Central memory CD8-positive, alpha-beta T cell (primary cell): ENCODE data around the gene ARL9.
"Not testable (repeated sequence)": the region's sequence is repeated elsewhere in the genome, so short reads cannot be mapped to it uniquely, and the experiment has no call there.

Experiments used
- ATAC-seq: fragments of 150-1000 bp; cut with Tn5 transposase; replicated peaks from 2 replicates; pipeline ENCODE4 v1.10.0; 2022; ENCODE audit warnings: mild to moderate bottlenecking, moderate FRiP score, moderate number of reproducible peaks; ENCODE audit not compliant: poor library complexity, severe bottlenecking; ENCODE audit errors: extremely low read depth
- DNase-seq, 2 donors: peaks; one replicate each; pipeline ENCODE4 v3.0.0; 2021; ENCODE audit warnings: low spot score in 2 of 2
- H3K27ac Mint-ChIP-seq: one replicate; pipeline ENCODE4 v1.8.0; 2022; ENCODE audit warnings: low read depth, mild to moderate bottlenecking, moderate library complexity, mixed read lengths
- H3K27me3 Mint-ChIP-seq: one replicate; pipeline ENCODE4 v1.8.0; 2022; ENCODE audit warnings: mixed read lengths
- H3K36me3 Mint-ChIP-seq: one replicate; pipeline ENCODE4 v1.8.0; 2022; ENCODE audit warnings: mild to moderate bottlenecking, moderate library complexity, mixed read lengths; ENCODE audit not compliant: insufficient read depth
- H3K4me1 Mint-ChIP-seq: one replicate; pipeline ENCODE4 v1.8.0; 2022; ENCODE audit warnings: mixed read lengths
- H3K4me3 Mint-ChIP-seq: one replicate; pipeline ENCODE4 v1.8.0; 2022; ENCODE audit warnings: mild to moderate bottlenecking, moderate library complexity, mixed read lengths
- H3K9me3 Mint-ChIP-seq: one replicate; pipeline ENCODE4 v1.8.0; 2022; ENCODE audit warnings: mixed read lengths

ARL9 gene

GRCh38 chr4:56505269-56506130 is at the start of gene ARL9:
Gene ARL9 (plus strand): TSS chr4:56505791. CDS start chr4:56505863, 72 bp downstream.
- H3K27me3 Mint-ChIP-seq, result no peaks in the 10 kb centered on the region

GRCh38 chr4:56460085-56460484 is 45.5 kb upstream of the ARL9 start:
- Mint-ChIP-seq H3K4me3 (no peak overlapping the region), H3K36me3 (peaks cover 12% of the 10 kb centered on the region), H3K27ac (no peak overlapping the region), H3K9me3 (no peaks in the 10 kb centered on the region), H3K27me3 (no peaks in the 10 kb centered on the region), H3K4me1 (peaks cover 20% of the 10 kb centered on the region)
- DNase-seq (no peak), ATAC-seq (no peak)

More at GRCh38 chr4:56505269-56506130, at the start of gene ARL9:
- Mint-ChIP-seq H3K9me3 (no peaks in the 10 kb centered on the region), H3K4me1 (peaks cover 14% of the 10 kb centered on the region), H3K36me3 (peaks cover 17% of the 10 kb centered on the region), H3K27ac (peak within 1 kb of the TSS; percentile 90), H3K4me3 (peak within 1 kb of the TSS; percentile 84)
- peak; percentile 46 to 71 for DNase-seq
- peak; percentile 94 for ATAC-seq

GRCh38 chr4:56462157-56462556 is 43.4 kb upstream of the ARL9 start:
- peaks cover 40% of the 10 kb centered on the region for H3K4me1 Mint-ChIP-seq
- DNase-seq (no peak), ATAC-seq (no peak)
- no peak overlapping the region for H3K4me3 Mint-ChIP-seq
- peaks cover 11% of the 10 kb centered on the region for H3K36me3 Mint-ChIP-seq
- H3K27ac Mint-ChIP-seq, result no peak overlapping the region
- no peaks in the 10 kb centered on the region for H3K27me3 Mint-ChIP-seq
- no peaks in the 10 kb centered on the region for H3K9me3 Mint-ChIP-seq

- H3K36me3 Mint-ChIP-seq, result peaks cover 19% of the 10 kb centered on the region
- H3K9me3 Mint-ChIP-seq, result no peaks in the 10 kb centered on the region
- peaks cover 53% of the 10 kb centered on the region for H3K4me1 Mint-ChIP-seq
- DNase-seq (no peak), ATAC-seq (no peak)
- no peak overlapping the region for H3K27ac Mint-ChIP-seq
- no peak overlapping the region for H3K4me3 Mint-ChIP-seq
- H3K27me3 Mint-ChIP-seq, result no peaks in the 10 kb centered on the region
These were observed 41.9 kb upstream of the ARL9 start for GRCh38 chr4:56463711-56464110.

GRCh38 chr4:56464581-56464980 is 41.0 kb upstream of the ARL9 start:
- ATAC-seq (no peak), DNase-seq (no peak)
- Mint-ChIP-seq H3K4me3 (no peak overlapping the region), H3K27ac (no peak overlapping the region), H3K4me1 (peaks cover 60% of the 10 kb centered on the region), H3K9me3 (no peaks in the 10 kb centered on the region), H3K36me3 (peaks cover 19% of the 10 kb centered on the region), H3K27me3 (no peaks in the 10 kb centered on the region)

- H3K9me3 Mint-ChIP-seq, result no peaks in the 10 kb centered on the region
- peak overlapping the region; percentile 99 for H3K27ac Mint-ChIP-seq
- H3K27me3 Mint-ChIP-seq, result no peaks in the 10 kb centered on the region
- no peak for DNase-seq
- H3K36me3 Mint-ChIP-seq, result peaks cover 22% of the 10 kb centered on the region
- no peak for ATAC-seq
- peaks cover 67% of the 10 kb centered on the region for H3K4me1 Mint-ChIP-seq
- peak overlapping the region; percentile 100 for H3K4me3 Mint-ChIP-seq
These were observed 39.8 kb upstream of the ARL9 start for GRCh38 chr4:56465599-56466295.

- Mint-ChIP-seq H3K4me3 (peak overlapping the region; percentile 100), H3K27ac (peak overlapping the region; percentile 99), H3K4me1 (peaks cover 67% of the 10 kb centered on the region), H3K36me3 (peaks cover 27% of the 10 kb centered on the region)
- ATAC-seq, H3K27me3 Mint-ChIP-seq, DNase-seq, H3K9me3 Mint-ChIP-seq: not testable (repeated sequence)
These were observed 39.3 kb upstream of the ARL9 start for GRCh38 chr4:56466296-56466761.

- DNase-seq, result no peak
- Mint-ChIP-seq H3K27ac (peak overlapping the region; percentile 99), H3K36me3 (peaks cover 33% of the 10 kb centered on the region), H3K27me3 (no peaks in the 10 kb centered on the region), H3K4me1 (peaks cover 66% of the 10 kb centered on the region), H3K9me3 (no peaks in the 10 kb centered on the region), H3K4me3 (peak overlapping the region; percentile 100)
- no peak for ATAC-seq
These were observed 38.7 kb upstream of the ARL9 start for GRCh38 chr4:56466910-56467283.

GRCh38 chr4:56467284-56468096 is 38.1 kb upstream of the ARL9 start, which contains the start of gene SRP72:
Gene SRP72 (plus strand): TSS chr4:56467617. CDS start chr4:56467636, 19 bp downstream.
- no peaks in the 10 kb centered on the region for H3K27me3 Mint-ChIP-seq
- H3K4me1 Mint-ChIP-seq, result peaks cover 62% of the 10 kb centered on the region
- peaks cover 35% of the 10 kb centered on the region for H3K36me3 Mint-ChIP-seq
- peak; percentile 78 to 83 for DNase-seq
- peak within 1 kb of the TSS; percentile 99 for H3K27ac Mint-ChIP-seq
- no peaks in the 10 kb centered on the region for H3K9me3 Mint-ChIP-seq
- peak; percentile 99 for ATAC-seq
- H3K4me3 Mint-ChIP-seq, result peak within 1 kb of the TSS; percentile 100

GRCh38 chr4:56468097-56468422 is 37.5 kb upstream of the ARL9 start:
- Mint-ChIP-seq H3K27me3 (no peaks in the 10 kb centered on the region), H3K27ac (peak overlapping the region; percentile 99), H3K9me3 (no peaks in the 10 kb centered on the region), H3K4me3 (peak overlapping the region; percentile 100), H3K4me1 (peaks cover 62% of the 10 kb centered on the region), H3K36me3 (peaks cover 35% of the 10 kb centered on the region)
- DNase-seq, result no peak
- ATAC-seq, result peak; percentile 35

GRCh38 chr4:56469489-56470210 is 35.9 kb upstream of the ARL9 start:
- ATAC-seq, result no peak
- Mint-ChIP-seq H3K9me3 (no peaks in the 10 kb centered on the region), H3K4me3 (peak overlapping the region; percentile 64), H3K27ac (no peak overlapping the region), H3K36me3 (peaks cover 50% of the 10 kb centered on the region), H3K4me1 (peaks cover 52% of the 10 kb centered on the region), H3K27me3 (no peaks in the 10 kb centered on the region)
- DNase-seq, result no peak

GRCh38 chr4:56475917-56476316 is 29.7 kb upstream of the ARL9 start:
- no peaks in the 10 kb centered on the region for H3K9me3 Mint-ChIP-seq
- DNase-seq (no peak), ATAC-seq (no peak)
- H3K27me3 Mint-ChIP-seq, result no peaks in the 10 kb centered on the region
- H3K36me3 Mint-ChIP-seq, result peaks cover 80% of the 10 kb centered on the region
- peak overlapping the region; percentile 46 for H3K27ac Mint-ChIP-seq
- no peaks in the 10 kb centered on the region for H3K4me1 Mint-ChIP-seq
- no peak overlapping the region for H3K4me3 Mint-ChIP-seq
